ENCODE results near the gene CD58. TPM values are rescaled to one million over a fixed set of nuclear protein-coding genes. Genes with fewer than 3 reads are reported as not detected.

CD58 gene
- total RNA-seq, 1 donor from 2014 or later = 7.0 TPM

DNA sequence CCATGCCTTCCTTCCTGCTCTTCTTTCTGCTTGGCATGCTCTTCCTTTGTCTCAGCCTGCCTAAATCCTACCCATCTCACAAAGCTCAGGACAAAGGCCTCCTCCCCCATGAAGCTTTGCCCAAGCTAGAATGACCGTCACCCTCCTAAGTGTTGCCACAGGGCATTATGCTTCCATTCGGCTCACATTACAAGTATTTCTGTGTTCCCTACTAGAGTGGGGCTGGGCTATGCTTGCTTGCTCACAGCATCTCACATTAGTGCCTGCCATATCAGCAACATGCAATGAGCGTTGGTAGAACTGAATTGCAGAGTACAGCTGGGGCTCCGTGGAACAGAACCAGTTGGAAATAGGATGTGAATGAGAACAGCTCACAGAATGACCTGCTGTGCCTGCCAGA lies 82.8 kb downstream of the CD58 start:
- Mint-ChIP-seq H3K27ac (peak overlapping the region; percentile 0), H3K9me3 (ENCODE audit: low read depth) (no peaks in the 10 kb centered on the region), H3K4me1 (ENCODE audit: low read depth) (peaks cover 34% of the 10 kb centered on the region)

DNA sequence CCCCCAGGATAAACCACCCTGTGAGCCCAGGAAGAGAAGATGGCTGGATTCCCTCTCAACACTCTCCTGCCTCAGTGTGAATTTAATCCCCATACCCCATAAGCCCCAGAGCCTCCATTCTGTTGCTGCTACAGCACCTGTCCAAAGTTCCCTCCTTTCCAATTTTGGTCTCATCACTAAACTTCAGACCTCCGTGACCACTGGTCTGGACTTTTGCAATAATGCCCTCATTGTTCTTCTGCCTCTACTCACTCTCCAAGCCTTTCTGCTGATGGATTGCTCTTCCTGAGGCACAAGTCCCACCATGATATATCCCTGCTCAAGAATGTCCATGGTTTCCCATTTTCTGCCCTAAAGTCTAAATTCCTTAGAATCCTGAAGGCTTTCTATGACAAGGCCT lies 83.2 kb downstream of the CD58 start:
- peak overlapping the region; percentile 0 for H3K27ac Mint-ChIP-seq
- no peaks in the 10 kb centered on the region for H3K27me3 Mint-ChIP-seq
- no peak overlapping the region for H3K4me3 Mint-ChIP-seq (ENCODE audit: low read depth)
- TF ChIP-seq, protein P1, sequence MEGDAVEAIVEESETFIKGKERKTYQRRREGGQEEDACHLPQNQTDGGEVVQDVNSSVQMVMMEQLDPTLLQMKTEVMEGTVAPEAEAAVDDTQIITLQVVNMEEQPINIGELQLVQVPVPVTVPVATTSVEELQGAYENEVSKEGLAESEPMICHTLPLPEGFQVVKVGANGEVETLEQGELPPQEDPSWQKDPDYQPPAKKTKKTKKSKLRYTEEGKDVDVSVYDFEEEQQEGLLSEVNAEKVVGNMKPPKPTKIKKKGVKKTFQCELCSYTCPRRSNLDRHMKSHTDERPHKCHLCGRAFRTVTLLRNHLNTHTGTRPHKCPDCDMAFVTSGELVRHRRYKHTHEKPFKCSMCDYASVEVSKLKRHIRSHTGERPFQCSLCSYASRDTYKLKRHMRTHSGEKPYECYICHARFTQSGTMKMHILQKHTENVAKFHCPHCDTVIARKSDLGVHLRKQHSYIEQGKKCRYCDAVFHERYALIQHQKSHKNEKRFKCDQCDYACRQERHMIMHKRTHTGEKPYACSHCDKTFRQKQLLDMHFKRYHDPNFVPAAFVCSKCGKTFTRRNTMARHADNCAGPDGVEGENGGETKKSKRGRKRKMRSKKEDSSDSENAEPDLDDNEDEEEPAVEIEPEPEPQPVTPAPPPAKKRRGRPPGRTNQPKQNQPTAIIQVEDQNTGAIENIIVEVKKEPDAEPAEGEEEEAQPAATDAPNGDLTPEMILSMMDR (IDR thresholded peaks at IDR 0.05; ENCODE audit: unreplicated experiment) = no peak
- DNase-seq (ENCODE audit: low spot score, unreplicated experiment) = no peak
- peaks cover 33% of the 10 kb centered on the region for H3K4me1 Mint-ChIP-seq (ENCODE audit: low read depth)
- H3K9me3 Mint-ChIP-seq (ENCODE audit: low read depth) = no peaks in the 10 kb centered on the region
- no peaks in the 10 kb centered on the region for H3K36me3 Mint-ChIP-seq (ENCODE audit: insufficient read depth)

More for the DNA sequence above, 82.8 kb downstream of the CD58 start:
- no peak for DNase-seq (ENCODE audit: low spot score, unreplicated experiment)
- Mint-ChIP-seq H3K36me3 (ENCODE audit: insufficient read depth) (no peaks in the 10 kb centered on the region), H3K27me3 (no peaks in the 10 kb centered on the region), H3K4me3 (ENCODE audit: low read depth) (no peak overlapping the region)
- TF ChIP-seq, protein P1 (IDR thresholded peaks at IDR 0.05; ENCODE audit: unreplicated experiment) = no peak

DNA sequence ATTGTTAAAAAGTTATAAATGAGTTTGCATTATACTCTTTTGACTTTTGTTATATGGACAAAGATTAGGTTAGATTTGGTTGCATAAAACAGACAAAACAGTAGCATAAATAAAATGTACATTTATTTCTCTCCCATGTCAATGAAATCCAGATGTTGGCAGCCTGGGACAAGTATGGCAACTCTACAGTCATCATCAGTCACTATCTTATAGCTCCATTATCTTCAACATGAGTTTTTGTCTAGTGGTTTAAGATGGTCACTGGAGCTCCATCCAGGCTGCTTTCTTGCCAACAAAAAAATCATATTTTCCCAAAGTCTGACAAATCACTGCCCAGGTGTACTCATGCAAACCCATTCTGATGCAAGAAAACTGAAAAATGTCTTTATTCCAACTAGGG lies 83.8 kb downstream of the CD58 start:
- H3K27ac Mint-ChIP-seq = no peak overlapping the region
- TF ChIP-seq, protein P1 (IDR thresholded peaks at IDR 0.05; ENCODE audit: unreplicated experiment) = no peak
- peaks cover 28% of the 10 kb centered on the region for H3K4me1 Mint-ChIP-seq (ENCODE audit: low read depth)
- H3K4me3 Mint-ChIP-seq (ENCODE audit: low read depth) = no peak overlapping the region
- H3K9me3 Mint-ChIP-seq (ENCODE audit: low read depth) = no peaks in the 10 kb centered on the region
- no peaks in the 10 kb centered on the region for H3K27me3 Mint-ChIP-seq
- H3K36me3 Mint-ChIP-seq (ENCODE audit: insufficient read depth) = no peaks in the 10 kb centered on the region
- no peak for DNase-seq (ENCODE audit: low spot score, unreplicated experiment)

DNA sequence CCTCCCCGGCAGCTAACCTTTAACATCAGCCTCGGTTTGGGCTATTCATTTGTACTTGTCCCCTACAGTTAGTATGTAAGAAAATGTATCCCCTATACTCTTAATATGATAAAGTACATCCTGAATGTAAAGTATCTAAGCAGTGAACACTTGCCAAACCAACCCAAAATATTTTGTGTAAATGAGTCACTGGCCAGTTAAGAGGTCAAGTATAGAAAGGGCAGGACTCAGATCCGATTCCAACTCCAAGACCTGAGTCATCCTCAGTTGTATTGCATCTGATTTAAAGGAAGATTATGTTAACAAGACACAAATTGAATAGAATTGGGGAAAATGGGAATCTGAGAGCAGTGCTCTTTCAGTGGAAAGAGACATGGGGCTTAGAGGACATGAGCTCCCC lies 84.4 kb downstream of the CD58 start:
- no peak overlapping the region for H3K27ac Mint-ChIP-seq
- peaks cover 30% of the 10 kb centered on the region for H3K4me1 Mint-ChIP-seq (ENCODE audit: low read depth)
- DNase-seq (ENCODE audit: low spot score, unreplicated experiment) = no peak
- H3K27me3 Mint-ChIP-seq = no peaks in the 10 kb centered on the region
- no peaks in the 10 kb centered on the region for H3K36me3 Mint-ChIP-seq (ENCODE audit: insufficient read depth)
- H3K4me3 Mint-ChIP-seq (ENCODE audit: low read depth) = no peak overlapping the region
- H3K9me3 Mint-ChIP-seq (ENCODE audit: low read depth) = no peaks in the 10 kb centered on the region
- TF ChIP-seq, protein P1 (IDR thresholded peaks at IDR 0.05; ENCODE audit: unreplicated experiment) = no peak

DNA sequence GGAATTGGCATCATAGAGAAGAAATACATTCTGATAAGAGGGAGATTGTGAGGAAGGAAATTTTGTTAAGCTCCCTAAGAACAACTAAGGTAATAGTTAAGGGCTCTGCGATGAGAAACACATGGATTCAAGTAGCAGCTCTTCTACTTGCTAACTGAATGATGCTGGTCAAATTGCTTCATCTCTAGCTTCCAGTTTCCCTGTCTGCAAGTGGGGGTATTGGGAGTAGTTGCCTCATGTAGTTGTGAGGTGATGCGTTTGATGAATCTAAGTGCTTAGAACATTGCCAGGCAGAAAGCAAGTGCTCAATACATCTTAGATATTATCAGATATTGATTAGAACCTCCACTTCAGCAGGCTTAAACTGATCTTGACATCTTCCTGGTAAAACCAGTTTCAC lies 84.8 kb downstream of the CD58 start:
- no peak overlapping the region for H3K27ac Mint-ChIP-seq
- TF ChIP-seq, protein P1 (IDR thresholded peaks at IDR 0.05; ENCODE audit: unreplicated experiment) = no peak
- H3K4me3 Mint-ChIP-seq (ENCODE audit: low read depth) = no peak overlapping the region
- H3K27me3 Mint-ChIP-seq = no peaks in the 10 kb centered on the region
- no peaks in the 10 kb centered on the region for H3K9me3 Mint-ChIP-seq (ENCODE audit: low read depth)
- DNase-seq (ENCODE audit: low spot score, unreplicated experiment) = no peak
- no peaks in the 10 kb centered on the region for H3K36me3 Mint-ChIP-seq (ENCODE audit: insufficient read depth)
- peaks cover 28% of the 10 kb centered on the region for H3K4me1 Mint-ChIP-seq (ENCODE audit: low read depth)
